IPS DF 4.7 (cell line): ENCODE data around the gene BRSK2.
"Not testable (repeated sequence)": the region's sequence is repeated elsewhere in the genome, so short reads cannot be mapped to it uniquely, and the experiment has no call there.

Experiments
- DNase-seq: peaks from one replicate; pipeline ENCODE4 v3.0.0-alpha.2; 2013; ENCODE audit warnings: low spot score; ENCODE audit errors: extremely low read depth

BRSK2 gene

DNA sequence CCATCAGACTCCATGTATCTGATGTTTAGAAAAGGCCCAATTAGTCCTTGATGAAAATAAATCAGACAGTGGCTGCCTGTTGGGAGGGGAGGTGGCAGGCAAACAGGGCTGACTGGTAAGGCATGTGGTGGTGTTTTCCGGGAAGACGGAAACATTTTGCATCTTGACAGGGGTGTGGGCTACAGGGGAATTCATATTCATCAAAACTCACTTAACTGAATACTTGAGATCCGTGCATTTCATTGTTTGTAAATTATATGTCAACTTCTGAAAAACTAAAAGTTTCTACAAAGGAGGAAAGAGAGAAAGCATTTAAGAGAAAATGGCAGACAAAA, 107.0 kb downstream of the BRSK2 start:
- DNase-seq: no peak

DNA sequence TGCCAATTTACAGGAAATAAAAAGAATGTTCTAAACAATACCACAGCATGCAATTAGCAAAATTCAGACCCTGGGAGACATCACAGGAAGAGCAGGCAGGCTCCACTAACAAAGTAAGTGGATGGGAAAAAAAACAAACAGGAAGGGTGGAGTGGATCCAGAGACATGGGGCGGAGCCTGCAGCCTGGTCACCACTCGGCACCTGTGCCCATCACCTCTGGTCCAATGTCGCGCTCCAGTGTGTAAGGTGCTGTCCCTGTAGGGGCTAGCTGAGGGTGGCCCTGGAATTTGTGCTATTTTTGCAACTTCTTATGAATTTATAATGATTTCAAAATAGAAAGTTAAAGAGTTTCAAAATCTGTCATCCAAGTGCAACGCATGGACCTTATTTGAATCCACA, 107.9 kb downstream of the BRSK2 start:
- DNase-seq: no peak

DNA sequence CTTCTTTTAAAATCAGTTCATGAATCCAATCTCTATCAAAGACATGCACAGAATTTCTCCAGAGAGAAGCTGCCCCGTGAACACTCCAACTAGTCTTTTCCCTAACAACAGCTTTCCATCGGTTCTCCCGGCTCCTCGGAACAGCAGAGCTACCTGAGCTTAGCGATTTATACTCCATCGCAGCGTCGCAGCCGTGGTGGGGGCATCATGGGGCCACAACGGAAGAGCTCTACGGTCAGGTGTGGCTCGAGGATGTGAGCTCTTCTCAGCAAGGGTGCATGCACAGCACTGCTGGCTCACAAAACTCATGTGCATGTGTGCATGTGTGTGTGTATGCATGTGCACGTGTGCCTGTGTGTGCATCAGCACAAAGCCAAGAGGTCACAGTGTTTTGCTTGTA, 108.5 kb downstream of the BRSK2 start:
- no peak for DNase-seq

DNA sequence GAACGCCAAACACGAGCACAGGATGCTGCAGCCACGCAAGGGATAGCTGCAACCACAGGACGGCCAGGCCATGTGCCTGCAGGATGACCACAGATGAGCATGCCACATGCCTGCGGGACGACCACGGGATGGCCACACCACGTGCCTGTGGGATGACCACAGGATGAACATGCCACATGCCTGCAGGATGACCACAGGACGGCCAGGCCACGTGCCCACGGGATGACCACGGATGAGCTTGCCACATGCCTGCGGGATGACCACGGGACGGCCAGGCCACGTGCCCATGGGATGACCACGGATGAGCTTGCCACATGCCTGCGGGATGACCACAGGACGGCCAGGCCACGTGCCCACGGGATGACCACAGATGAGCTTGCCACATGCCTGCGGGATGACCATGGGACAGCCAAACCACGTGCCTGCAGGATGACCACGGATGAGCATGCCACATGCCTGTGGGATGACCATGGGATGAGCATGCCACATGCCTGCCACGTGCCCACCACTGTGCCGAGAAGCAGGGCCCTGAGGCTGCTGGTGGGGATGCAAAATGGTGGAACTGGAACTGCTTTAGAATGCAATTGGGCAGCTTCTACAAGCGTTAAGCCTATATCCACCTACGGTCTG, 109.6 kb downstream of the BRSK2 start:
- no peak for DNase-seq

DNA sequence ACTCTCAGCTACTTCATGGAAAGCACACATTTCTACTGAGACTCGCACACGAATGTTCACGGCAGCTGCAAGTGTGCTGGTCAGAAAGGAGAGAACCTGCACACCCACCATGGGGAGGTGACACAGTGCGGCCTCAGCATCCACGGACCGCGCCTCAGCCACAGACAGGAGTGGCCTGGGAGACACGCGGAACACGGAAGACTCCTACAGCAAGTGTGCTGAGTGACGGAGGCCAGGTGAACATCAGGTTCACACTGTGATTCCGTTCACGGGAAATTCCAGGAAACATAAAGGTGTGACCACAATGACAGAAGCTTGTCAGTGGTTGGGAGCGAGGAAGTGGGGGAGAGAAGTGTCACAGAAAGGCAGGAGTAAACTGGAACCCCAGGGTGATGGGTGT, 110.2 kb downstream of the BRSK2 start:
- DNase-seq: no peak

DNA sequence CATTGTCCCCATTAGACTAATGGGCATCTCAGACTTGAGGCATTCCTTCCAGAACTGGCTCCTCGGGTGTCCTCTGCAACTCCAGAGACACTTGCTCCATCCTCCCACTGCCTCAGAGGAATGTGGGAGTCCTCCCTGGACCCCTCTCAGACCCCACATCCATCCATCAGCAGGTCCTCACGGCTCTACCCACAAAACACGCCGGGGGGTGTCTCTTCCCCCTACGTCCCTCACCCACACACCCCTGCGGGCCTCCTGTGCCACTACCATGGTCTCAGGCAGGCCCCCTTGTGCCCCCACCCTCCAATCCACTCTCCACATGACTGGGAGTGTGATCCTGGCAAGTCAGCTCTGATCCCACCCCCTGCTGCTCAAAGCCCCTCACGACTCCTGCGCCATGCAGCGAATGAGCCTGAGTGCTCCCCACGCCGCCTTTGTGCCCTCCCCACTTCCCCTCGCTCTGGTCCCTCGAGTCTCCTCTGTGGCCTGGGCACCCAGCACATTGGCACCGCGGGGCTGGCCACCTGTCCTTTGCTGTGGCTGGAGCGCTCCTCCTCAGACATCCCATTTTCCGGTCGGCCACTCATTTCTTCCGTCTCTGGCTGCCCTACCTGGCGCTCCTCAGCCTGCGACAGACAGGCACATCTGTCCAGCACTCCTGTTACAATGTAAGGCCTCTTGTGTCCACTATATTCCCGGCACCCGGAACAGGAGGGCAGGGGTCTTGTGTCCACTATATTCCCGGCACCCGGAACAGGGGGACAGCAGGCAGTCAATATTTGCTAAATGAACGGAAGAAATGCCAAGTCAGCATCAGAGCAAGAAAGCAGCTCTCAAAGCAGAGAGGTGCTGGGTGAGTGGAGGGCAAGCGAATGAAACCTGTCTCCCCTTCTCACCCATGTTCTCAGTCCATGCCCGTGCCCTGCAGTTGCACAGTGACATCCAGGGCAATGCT, 111.0 kb downstream of the BRSK2 start:
- DNase-seq: no peak

DNA sequence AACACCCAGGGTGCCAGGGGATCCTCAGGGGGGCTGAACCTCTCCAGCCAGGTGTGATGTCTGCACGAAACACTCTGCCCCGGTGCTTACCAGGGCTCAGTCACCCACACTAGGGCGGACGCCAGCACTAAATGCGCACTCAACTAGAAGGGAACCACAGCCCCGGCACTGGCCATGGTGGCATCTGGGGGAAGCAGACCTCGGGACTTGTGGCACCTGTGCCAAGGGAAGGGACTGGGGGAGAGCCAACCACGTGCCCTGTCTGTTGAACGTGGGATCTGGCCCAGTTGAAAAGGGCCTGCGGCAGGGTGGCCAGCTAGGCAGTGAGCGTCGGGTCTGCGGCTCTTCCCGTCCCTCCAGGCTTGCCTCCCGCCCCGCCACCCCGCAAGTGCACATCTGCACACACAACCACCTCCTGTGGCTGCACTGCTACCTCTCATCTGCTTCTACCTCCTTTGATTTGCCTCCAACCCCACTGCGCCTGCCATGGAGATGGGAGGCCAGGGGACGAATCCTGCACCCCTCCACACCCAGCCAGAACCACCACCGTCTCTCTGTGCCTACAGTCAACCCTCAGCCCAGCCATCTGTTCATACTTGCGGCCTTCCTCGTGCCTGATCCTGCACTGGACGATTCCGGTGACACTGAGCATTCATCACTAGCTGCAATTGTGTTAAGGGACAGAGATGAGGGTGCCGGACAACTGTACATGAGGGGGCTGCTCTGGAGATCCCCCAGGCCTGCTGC, 111.9 kb downstream of the BRSK2 start:
- DNase-seq: no peak

DNA sequence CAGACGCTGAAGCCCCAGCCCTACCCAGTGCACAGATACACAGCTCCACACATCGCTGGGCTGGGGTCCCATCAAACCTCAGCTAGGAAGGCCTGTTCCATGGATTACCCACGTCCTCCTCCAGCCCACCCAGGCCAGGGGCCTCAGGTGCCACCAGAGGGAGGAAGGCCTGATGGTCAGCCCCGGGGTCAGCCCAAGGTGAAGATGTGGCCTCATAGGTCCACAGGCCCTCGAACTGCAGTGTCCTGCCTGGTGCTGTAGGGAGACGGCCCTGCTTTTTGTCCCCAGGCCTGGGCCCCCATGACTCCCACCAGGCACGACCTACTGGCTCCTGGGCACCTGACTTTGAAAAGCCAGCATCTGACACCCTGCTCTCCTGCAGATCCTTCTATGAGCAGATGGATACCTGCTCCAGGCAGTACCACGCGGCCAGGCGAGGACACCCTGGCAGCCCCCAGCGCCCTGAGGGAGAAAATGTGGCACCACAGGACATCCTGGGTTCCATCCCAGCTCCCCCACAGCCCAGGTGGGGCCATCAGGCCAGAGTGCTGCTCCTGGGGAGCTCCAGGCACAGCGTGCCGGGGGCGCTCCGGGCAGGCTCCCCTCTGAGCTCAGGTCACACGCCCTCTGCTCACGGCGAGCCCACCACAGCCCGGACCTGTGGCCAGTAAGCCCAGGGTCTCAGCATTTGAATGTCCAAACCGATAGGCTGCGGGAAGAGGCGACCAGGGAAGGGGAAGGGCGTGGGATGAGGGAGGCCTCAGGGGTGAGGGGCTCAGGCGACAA, 112.6 kb downstream of the BRSK2 start:
- no peak for DNase-seq

DNA sequence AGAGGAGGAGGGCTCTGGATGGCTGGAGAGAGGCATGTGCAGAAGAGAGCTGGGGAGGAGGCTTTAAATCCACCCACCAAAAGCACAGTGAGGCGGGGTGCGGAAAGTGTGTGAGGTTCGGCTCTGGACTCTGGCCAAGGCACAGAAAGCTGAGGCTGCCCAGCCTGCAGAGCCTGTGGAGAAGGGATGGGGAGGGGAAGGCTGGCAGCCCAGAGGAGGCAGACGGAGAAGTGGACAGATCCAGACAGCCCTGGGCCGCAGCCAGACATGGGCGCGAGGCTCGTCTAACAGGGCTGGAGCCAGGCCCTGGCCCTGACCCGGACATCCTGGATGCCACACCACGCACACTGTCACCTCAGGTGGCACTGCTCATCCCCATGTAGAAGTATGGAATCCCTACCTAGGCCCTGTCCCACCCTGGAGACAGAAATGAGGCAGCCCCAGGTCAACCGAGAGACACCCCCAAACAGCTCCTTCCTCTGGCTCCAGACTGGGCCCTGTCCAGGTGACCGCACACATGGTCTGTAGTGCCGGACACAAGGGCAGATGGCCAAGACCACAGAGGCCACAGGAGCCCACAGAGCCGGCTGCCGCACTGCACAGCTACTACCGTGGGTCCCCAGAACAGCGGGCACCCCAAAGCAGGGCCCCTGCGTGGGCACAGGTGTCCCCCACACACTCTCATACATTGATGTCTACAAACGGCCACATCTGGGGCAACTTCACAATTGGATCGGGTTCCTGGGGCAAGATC, 113.4 kb downstream of the BRSK2 start:
- DNase-seq: no peak

DNA sequence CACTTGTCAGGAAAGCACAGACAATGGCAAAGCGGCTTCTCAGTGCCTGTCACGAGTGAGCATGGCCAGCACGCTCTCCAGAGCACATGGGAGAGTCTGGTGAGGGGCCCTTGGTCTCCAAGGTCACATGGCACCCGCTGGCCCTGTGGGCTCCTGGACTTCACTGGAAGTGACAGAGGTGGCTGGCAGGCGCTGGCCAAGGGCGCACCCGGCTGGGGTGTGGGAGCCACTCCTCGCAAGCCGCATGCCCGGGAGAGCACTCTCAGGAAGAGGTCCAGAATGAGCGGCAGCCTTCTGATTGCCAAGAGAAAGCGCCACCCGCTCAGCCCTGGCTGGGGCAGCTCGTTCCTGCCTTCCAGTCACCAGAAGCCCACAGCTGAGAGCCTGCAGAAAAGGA, 114.0 kb downstream of the BRSK2 start:
- DNase-seq: no peak

DNA sequence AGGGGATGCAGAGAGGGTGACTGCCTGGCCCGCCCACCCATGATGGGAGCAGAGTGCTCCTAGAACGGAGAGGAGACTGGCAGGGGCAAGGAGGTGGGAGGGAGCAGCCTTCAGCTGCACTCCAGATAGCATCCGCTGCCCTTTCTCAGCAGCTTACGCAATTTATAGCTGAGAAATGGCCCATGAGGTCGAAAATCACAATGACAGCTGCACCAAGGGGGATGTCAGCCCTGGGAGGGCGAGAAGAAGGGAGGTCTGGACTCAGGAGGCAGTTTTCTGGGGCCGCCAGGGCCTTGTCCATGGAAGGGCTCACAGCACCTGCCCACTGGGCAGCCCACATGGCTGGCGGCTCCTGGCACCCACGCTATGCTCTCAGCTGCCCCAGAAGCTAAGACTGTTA, 114.4 kb downstream of the BRSK2 start:
- no peak for DNase-seq

DNA sequence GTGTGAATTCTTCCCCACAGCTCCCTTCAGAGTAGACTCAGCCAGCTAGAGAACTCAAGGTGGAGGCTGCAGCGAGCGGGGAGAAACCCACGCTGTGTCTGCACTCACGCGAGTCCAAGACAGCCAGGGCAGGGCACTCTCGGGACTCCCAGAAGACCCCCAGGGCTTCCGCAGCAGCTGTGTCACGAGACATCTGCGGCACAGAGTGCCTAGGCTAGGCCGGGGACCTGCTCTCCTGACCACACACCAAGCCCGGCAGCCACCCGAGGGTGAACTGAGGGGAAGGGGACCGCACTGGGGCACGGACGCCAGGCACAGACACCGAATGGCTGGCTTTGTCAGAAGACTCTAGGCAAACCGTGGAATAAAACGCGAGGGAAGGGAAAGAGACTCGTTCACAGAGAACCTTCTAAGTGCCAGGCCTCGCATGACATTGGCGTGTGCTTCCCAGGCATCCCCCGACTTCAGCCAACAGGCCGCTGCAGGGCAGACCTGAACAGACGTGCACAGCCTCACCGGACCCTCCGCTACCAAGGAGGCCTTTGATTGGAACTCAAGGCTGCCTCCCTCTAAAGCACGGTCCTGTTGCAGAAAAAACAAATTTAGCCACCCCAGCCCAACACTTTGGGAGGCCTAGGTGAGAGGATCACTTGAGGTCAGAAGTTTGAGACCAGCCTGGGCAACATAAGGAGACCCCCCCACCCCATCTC, 115.0 kb downstream of the BRSK2 start:
- no peak for DNase-seq

DNA sequence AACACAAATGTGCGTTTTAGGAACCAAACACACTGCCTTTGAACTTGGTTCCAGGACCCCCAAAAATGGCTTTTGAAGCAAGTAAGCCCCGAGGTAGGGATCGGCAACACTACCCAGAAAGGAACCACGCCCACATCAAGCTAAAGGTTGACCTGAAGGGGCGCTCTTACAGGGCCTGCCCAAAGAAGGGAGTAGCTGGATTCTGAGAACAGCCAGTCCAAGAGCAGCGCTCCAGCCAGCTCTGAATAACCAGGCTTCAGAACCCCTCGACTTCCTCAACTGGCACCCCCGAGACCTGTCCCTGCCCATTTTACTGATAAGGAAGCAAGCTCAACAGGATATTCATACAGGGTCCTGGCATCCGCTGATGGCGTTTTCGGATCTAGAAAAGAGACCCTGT, 115.7 kb downstream of the BRSK2 start:
- DNase-seq: no peak

DNA sequence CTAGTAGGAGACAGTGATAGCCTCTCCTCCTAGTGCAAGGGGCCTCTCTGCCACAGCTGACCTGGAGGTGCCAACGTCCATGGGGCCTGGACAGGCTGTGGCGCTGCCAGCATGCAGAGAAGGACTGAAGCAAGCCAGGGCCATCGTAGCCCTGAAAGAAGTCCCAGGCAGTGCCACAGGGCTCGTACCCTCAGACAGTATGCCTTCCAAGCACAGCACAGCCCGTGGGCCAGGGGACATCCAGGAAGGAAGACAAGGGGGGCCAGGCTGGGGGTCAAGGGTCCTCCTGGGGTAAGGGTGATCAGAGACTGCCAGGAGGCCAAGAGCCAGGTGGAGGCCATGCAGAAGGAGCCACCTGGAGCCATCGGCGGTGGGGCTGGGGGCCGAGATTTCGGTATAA, 117.2 kb downstream of the BRSK2 start:
- no peak for DNase-seq

DNA sequence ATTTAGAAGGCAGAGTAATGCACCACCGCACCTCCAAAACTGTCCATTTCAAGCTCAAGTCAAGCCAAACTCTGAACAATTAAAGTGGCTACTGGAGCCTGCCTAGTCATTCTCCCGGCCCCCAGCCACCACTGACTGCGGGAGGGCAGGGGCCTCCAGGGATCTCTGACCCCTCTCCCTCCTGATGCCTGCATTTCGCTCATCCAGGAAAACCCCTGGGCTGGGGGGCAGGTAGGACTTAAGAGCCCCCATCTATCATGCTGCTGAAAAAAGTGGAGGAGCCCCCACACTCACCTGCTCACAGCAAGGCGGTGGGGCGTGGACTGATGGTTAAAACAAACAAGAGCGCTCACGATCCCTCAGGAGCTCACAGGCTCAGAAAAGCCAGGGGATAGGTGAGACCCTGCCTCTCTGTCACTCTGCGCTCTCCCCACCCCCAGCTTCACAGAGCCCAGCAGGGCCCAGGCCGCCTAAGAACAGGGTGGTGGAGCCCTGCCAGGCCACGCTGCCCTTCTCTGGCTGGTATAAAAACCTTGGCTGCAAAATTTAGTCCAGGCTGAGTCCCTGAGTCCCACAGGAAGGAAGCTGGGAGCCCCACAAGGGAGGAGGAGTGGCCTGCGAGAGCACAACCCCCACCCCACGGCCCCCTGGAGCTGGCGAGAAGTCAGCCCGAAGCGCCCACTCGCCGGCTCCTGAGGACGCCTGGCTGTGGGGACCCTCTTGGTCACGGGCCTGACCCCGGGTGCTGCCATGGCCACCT, 117.8 kb downstream of the BRSK2 start:
- DNase-seq: no peak

DNA sequence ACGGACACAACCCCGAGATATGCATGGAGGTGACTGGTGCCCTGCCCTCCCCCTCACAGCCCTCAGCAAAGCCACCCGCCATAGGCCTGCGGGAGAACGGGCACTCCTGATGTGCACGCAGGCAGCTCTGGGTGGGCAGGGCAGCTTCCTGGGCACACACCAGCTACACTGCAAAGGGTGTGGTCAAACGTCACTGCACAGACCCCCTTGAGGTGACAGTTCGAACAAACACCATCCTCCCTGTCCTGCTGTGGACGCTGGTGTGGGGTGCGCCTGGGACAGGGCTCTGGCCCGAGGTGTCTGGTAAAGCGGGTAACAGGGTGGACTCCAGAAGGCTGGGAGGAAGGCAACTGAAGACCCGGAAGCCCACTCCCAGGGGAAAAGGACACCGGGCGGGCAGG, 118.8 kb downstream of the BRSK2 start:
- DNase-seq: no peak

DNA sequence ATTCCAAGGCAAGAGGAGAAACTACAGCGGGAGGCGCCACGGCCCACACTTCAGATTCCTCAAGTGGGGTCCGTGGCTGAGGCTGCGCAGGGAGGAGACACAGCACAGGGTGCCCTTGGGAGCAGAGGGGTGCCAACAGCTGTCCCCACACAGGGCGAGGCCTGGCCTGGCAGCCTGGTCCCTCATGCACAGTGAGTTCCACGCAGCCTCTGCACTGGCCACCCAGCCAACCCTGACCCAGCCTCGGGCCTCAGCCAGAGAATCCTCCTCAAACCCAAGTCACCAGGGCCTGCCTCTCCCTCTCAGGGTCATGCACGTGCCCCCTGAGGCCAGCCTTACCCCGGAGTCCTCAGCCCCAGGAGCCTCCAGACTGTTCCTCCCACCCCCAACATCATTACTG, 119.3 kb downstream of the BRSK2 start:
- DNase-seq: no peak

DNA sequence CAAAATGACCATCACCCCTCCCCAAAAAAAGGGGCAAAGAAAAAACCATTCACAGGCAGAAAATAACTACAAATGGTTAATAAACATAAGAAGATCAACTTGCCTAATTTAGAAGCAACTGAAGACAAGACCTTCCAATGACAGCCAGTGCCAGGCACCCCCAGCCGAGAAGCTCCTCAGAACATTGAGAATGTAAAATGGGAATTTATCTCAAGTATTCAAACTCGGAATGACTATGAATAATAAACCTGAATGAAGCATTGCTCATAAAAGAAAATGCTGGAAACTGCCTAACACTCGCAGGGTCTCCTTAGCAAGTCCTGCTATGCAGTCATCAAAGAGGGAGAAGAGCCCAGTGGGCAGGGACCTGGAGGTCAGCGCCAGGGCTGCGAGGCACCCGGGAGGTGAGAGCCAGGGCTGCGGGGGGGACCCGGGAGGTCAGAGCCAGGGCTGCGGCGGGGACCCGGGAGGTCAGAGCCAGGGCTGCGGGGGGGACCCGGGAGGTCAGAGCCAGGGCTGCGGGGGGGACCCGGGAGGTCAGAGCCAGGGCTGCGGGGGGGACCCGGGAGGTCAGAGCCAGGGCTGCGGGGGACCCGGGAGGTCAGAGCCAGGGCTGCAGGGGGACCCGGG, 120.0 kb downstream of the BRSK2 start:
- DNase-seq: no peak

DNA sequence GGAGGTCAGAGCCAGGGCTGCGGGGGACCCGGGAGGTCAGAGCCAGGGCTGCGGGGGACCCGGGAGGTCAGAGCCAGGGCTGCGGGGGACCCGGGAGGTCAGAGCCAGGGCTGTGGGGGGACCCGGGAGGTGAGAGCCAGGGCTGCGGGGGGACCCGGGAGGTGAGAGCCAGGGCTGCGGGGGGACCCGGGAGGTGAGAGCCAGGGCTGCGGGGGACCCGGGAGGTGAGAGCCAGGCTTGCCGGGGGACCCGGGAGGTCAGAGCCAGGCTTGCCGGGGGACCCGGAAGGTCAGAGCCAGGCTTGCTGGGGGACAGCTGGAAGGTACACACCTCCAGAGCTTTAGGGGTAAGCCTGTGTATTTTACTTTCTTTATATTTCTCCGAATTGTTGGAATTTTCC, 120.6 kb downstream of the BRSK2 start:
- not testable (repeated sequence) for DNase-seq
